Aorta (tissue), 5 donors: ENCODE measurements around the gene NUP62. TPM values are rescaled to one million over a fixed set of nuclear protein-coding genes. Genes with fewer than 3 reads are reported as not detected.

Experiments
- ATAC-seq: fragments of 200-7000 bp; cut with Tn5 transposase; one replicate; pipeline ENCODE4 v1.9.1; 2022; ENCODE audit warnings: moderate library complexity; ENCODE audit not compliant: low FRiP score
- DNase-seq, 2 donors: peaks; one replicate each; pipeline ENCODE4 v3.0.0-alpha.2; 2020
- H3K27ac ChIP-seq, 2 donors: one replicate each; pipeline ENCODE4 v1.5.1; 2013; ENCODE audit warnings: low read length in 2 of 2, mild to moderate bottlenecking in 2 of 2, moderate library complexity in 2 of 2, control low read depth in 1 of 2, inconsistent platforms in 1 of 2, low read depth in 1 of 2
- H3K27me3 ChIP-seq, 2 donors: one replicate each; pipeline ENCODE4 v1.6.1; 2013; ENCODE audit warnings: control low read depth in 1 of 2, low read length in 1 of 2, mild to moderate bottlenecking in 1 of 2, moderate library complexity in 1 of 2; ENCODE audit not compliant: insufficient read depth in 2 of 2, control insufficient read depth in 1 of 2
- H3K36me3 ChIP-seq, 2 donors: one replicate each; pipeline ENCODE4 v1.6.1; 2013; ENCODE audit warnings: control low read depth in 1 of 2, low read length in 1 of 2, mild to moderate bottlenecking in 1 of 2; ENCODE audit not compliant: insufficient read depth in 2 of 2, control insufficient read depth in 1 of 2
- H3K4me1 ChIP-seq, 2 donors: one replicate each; pipeline ENCODE4 v1.6.1; 2013; ENCODE audit warnings: low read length in 2 of 2, control low read depth in 1 of 2, mild to moderate bottlenecking in 1 of 2, moderate library complexity in 1 of 2; ENCODE audit not compliant: insufficient read depth in 2 of 2, control insufficient read depth in 1 of 2
- H3K4me3 ChIP-seq, 2 donors: one replicate each; pipeline ENCODE4 v1.5.1; 2013; ENCODE audit warnings: low read length in 2 of 2, control low read depth in 1 of 2, mild to moderate bottlenecking in 1 of 2
- H3K9me3 ChIP-seq: one replicate; pipeline ENCODE4 v1.6.1; 2013; ENCODE audit warnings: mild to moderate bottlenecking, low read length; ENCODE audit not compliant: control insufficient read depth
- WGBS, 2 donors: extraction: QIAGEN DNeasy Blood & Tissue Kit; methylation state at CpG; one replicate each; pipeline ENCODE4 v1.1.7; 2013; 5-methylcytosine and 5-hydroxymethylcytosine counted together
- intact Hi-C, 2 donors: fragments of 100-400 bp; cut with DNase I; formaldehyde crosslinking; loops; one replicate each; pipeline versions ENCODE4 v1.14.2 to v1.15.0; 2022
- polyA plus RNA-seq, 2 donors: library from polyadenylated mRNA; stranded (reverse); fragments of 200-250 nt; gene quantifications; one replicate each; pipeline ENCODE4 v1.2.3, GENCODE V29; 2013
- total RNA-seq, 2 donors: library from RNA; stranded (reverse); fragmentation: NEBNext Ultra II Directional; extraction: Animal tissue kit (Norgen Biotek cat#: 25700); gene quantifications; one replicate each; pipeline ENCODE4 v1.2.1, GENCODE V29; 2021
- donor health status: healthy with polysubstance abuse.
- donor health status: Bipolar disorder and iron deficiency.
- donor health status: DM: no; HTN: no; CAD: no.
- donor health status: DM: no; HTN: no; CAD: no.
- donor health status: DM: yes; HTN: yes; CAD: no.

The NUP62 gene
- total and polyA plus RNA-seq, 4 donors = 13.3 to 39.8 (median 22.5) TPM

- WGBS, 2 donors = 91 to 96% methylated on average over 3 of the region's 3 CpGs
- no peaks in the 10 kb centered on the region for H3K4me1 ChIP-seq
- no peaks in the 10 kb centered on the region for H3K9me3 ChIP-seq
- no peak overlapping the region for H3K4me3 ChIP-seq
- ATAC-seq (no peak), DNase-seq (no peak)
- peaks cover 5 to 25% of the 10 kb centered on the region in 2 donors for H3K36me3 ChIP-seq
- no peak overlapping the region for H3K27ac ChIP-seq
- intact Hi-C loops = loop anchor here in 1 of 2 donors (5.0 kb wide), 1 partner anchor 43 kb away; the partner anchor contains the start of genes ATF5 and NUP62
- H3K27me3 ChIP-seq = no peaks in the 10 kb centered on the region
These were observed 44.5 kb downstream of the NUP62 start for GRCh38 chr19:49884760-49885159.

GRCh38 chr19:49884109-49884508 lies 45.2 kb downstream of the NUP62 start:
- H3K4me1 ChIP-seq = no peaks in the 10 kb centered on the region
- H3K27me3 ChIP-seq = no peaks in the 10 kb centered on the region
- H3K9me3 ChIP-seq = no peaks in the 10 kb centered on the region
- ATAC-seq (no peak), DNase-seq (no peak)
- intact Hi-C loops = loop anchor here in 1 of 2 donors (5.0 kb wide), 1 partner anchor 43 kb away; the partner anchor contains the start of genes ATF5 and NUP62
- H3K4me3 ChIP-seq = no peak overlapping the region
- WGBS, 2 donors = 95 to 96% methylated on average over 18 of the region's 18 CpGs
- H3K27ac ChIP-seq = no peak overlapping the region
- H3K36me3 ChIP-seq = peaks cover 5 to 25% of the 10 kb centered on the region in 2 donors

DNA sequence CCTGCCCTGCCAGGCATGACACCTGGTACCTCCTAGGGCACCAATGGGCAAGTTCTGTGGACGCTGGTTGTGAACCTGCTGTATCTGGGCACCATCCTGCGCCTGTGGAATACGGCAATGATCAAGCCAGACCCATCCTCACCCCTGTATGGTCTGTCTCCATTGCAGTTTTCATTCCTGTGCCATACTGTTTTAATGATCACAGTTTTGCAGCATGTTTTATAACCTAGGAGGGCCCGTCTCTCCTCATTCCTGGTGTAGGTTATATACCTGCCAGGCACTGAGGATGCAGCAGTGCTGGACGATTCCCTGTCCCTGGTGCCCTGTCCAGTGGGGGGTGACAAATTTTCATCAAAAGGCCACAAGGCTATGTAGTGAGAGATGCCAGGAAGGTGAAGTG lies 46.2 kb downstream of the NUP62 start:
- Histone ChIP-seq H3K4me1 (no peaks in the 10 kb centered on the region), H3K36me3 (peaks cover 5 to 25% of the 10 kb centered on the region in 2 donors), H3K27me3 (no peaks in the 10 kb centered on the region), H3K27ac (no peak overlapping the region), H3K9me3 (no peaks in the 10 kb centered on the region), H3K4me3 (no peak overlapping the region)
- DNase-seq = no peak
- intact Hi-C loops = loop anchor here in 1 of 2 donors (5.0 kb wide), 1 partner anchor 44 kb away; the partner anchor contains the start of genes ATF5 and NUP62
- WGBS, 2 donors = 97 to 98% methylated on average over 5 of the region's 5 CpGs
- ATAC-seq = no peak

- H3K4me3 ChIP-seq = no peak overlapping the region
- no peak for ATAC-seq
- intact Hi-C loops = loop anchor here in 1 of 2 donors (5.0 kb wide), 1 partner anchor 45 kb away; the partner anchor contains the start of genes ATF5 and NUP62
These were observed 46.7 kb downstream of the NUP62 start for GRCh38 chr19:49882643-49883042.

DNA sequence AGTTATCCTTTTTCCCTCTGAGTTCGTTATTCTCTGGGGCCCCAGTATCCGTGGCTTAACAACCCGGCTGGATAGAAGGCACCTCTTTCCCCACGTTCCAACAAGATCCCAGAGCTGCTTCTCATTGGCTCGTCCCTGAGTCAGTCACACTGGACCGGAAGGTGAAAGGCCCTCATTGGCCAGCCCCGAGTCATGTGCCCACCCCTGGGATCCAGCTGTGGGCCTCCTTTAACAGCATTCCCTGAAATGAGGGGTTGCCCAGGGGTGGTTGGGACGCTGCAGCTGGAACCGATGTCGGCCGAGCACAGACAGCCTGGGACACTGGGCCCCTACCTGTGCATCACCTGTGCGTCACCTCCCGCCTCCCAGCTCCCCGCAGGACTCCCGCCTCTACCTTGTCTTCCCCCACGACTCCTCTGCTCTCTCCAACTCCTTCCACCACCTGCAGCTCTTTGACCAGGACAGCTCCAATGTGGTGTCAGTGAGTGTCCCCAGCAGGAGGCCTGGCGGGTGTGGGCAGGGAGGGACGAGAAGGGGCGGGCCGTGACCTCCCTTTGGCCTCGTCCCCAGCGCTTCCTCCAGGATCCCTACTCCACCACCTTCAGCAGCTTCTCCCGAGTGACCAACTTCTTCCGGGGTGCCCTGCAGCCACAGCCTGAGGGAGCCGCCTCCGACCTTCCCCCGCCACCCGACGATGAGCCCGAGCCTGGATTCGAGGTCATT lies 47.5 kb downstream of the NUP62 start:
- Histone ChIP-seq H3K4me1 (no peaks in the 10 kb centered on the region), H3K27me3 (no peaks in the 10 kb centered on the region), H3K9me3 (no peaks in the 10 kb centered on the region), H3K4me3 (no peak overlapping the region), H3K27ac (no peak overlapping the region), H3K36me3 (peaks cover 5 to 25% of the 10 kb centered on the region in 2 donors)
- WGBS, 2 donors = 89 to 91% methylated on average over 29 to 31 of the region's 31 CpGs
- DNase-seq = no peak
- intact Hi-C loops = loop anchor here in 1 of 2 donors (5.0 kb wide), 1 partner anchor 45 kb away; the partner anchor contains the start of genes ATF5 and NUP62
- ATAC-seq = no peak

More at GRCh38 chr19:49882643-49883042, 46.7 kb downstream of the NUP62 start:
- H3K9me3 ChIP-seq = no peaks in the 10 kb centered on the region
- 97 to 98% methylated on average over 14 of the region's 14 CpGs for WGBS, 2 donors
- H3K36me3 ChIP-seq = peaks cover 5 to 25% of the 10 kb centered on the region in 2 donors
- no peaks in the 10 kb centered on the region for H3K4me1 ChIP-seq
- DNase-seq = no peak
- no peaks in the 10 kb centered on the region for H3K27me3 ChIP-seq
- no peak overlapping the region for H3K27ac ChIP-seq

GRCh38 chr19:49881186-49881585 lies 48.1 kb downstream of the NUP62 start:
- no peaks in the 10 kb centered on the region for H3K27me3 ChIP-seq
- peaks cover 5 to 25% of the 10 kb centered on the region in 2 donors for H3K36me3 ChIP-seq
- no peaks in the 10 kb centered on the region for H3K9me3 ChIP-seq
- no peak overlapping the region for H3K4me3 ChIP-seq
- no peak overlapping the region for H3K27ac ChIP-seq
- intact Hi-C loops = loop anchor here in 1 of 2 donors (5.0 kb wide), 1 partner anchor 46 kb away; the partner anchor contains the start of genes ATF5 and NUP62
- no peaks in the 10 kb centered on the region for H3K4me1 ChIP-seq
- ATAC-seq = no peak
- 96 to 98% methylated on average over 17 of the region's 17 CpGs for WGBS, 2 donors
- no peak for DNase-seq

- H3K4me3 ChIP-seq = no peak overlapping the region
- peaks cover 5 to 25% of the 10 kb centered on the region in 2 donors for H3K36me3 ChIP-seq
- 90 to 92% methylated on average over 10 of the region's 10 CpGs for WGBS, 2 donors
- no peak overlapping the region for H3K27ac ChIP-seq
- H3K27me3 ChIP-seq = no peaks in the 10 kb centered on the region
- intact Hi-C loops = loop anchor here in 1 of 2 donors (5.0 kb wide), 1 partner anchor 47 kb away; the partner anchor contains the start of genes ATF5 and NUP62
- no peak for ATAC-seq
- no peaks in the 10 kb centered on the region for H3K9me3 ChIP-seq
- H3K4me1 ChIP-seq = no peaks in the 10 kb centered on the region
- no peak for DNase-seq
These were observed 49.0 kb downstream of the NUP62 start for GRCh38 chr19:49880162-49880869.

DNA sequence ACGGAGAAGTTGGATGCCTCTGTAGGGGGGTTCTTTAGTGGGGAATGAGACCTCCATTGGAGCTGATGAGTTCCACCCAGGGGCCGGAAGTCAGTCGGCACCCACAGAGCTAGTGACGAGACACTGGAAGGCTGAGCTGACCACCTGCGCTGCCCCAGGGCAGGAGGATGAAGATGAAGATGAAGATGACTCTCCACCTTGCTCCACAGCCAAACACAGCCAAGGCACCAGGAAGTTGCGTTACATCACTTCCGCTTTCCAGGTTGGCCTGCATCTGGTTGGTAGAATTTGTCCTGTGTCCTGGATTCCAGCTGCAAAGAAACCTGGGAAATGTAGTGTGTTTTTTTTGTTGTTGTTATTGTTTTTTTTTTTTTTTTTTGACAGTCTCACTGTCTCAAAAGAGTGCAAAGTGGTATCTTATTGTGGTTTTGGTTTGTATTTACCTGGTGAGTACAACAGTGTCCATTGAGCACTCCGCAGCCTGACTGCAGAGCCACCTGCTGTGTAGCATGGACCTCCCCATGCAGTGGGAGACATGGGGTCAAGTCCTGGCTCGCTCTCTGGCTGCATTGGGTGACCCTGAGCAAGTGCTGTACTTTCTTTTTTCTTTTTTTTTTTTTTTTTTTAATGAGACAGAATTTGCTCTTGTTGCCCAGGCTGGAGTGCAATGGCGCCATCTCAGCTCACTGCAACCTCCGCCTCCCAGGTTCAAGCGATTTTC lies 49.9 kb downstream of the NUP62 start:
- Histone ChIP-seq H3K4me1 (no peaks in the 10 kb centered on the region), H3K4me3 (no peak overlapping the region), H3K27ac (no peak overlapping the region), H3K27me3 (no peaks in the 10 kb centered on the region), H3K36me3 (peaks cover 3 to 23% of the 10 kb centered on the region in 2 donors), H3K9me3 (no peaks in the 10 kb centered on the region)
- ATAC-seq (no peak), DNase-seq (no peak)
- WGBS, 2 donors = 93 to 94% methylated on average over 12 of the region's 12 CpGs
- intact Hi-C loops = no loop called here
